Spinal cord (tissue), 10 donors: ENCODE results near the gene SYDE2. TPM values are rescaled to one million over a fixed set of nuclear protein-coding genes. Genes with fewer than 3 reads are reported as not detected.

ENCODE experiments used
- DNase-seq, 6 donors: peaks; one replicate each; pipeline versions ENCODE4 v3.0.0 to v3.0.0-alpha.2; 2013 to 2015; ENCODE audit warnings: low spot score in 6 of 6, low read depth in 4 of 6
- H3K27ac ChIP-seq: one replicate; pipeline ENCODE4 v1.5.1; 2013; ENCODE audit warnings: low read depth, low read length, control low read depth
- H3K27me3 ChIP-seq: one replicate; pipeline ENCODE4 v1.6.1; 2013; ENCODE audit warnings: low read length; ENCODE audit not compliant: control insufficient read depth, insufficient read depth
- H3K36me3 ChIP-seq: one replicate; pipeline ENCODE4 v1.6.1; 2013; ENCODE audit warnings: low read length; ENCODE audit not compliant: control insufficient read depth, insufficient read depth
- H3K4me1 ChIP-seq: one replicate; pipeline ENCODE4 v1.6.1; 2013; ENCODE audit warnings: low read length; ENCODE audit not compliant: control insufficient read depth, insufficient read depth
- H3K4me3 ChIP-seq: one replicate; pipeline ENCODE4 v1.5.1; 2013; ENCODE audit warnings: low read depth, low read length, control low read depth
- H3K9me3 ChIP-seq: one replicate; pipeline ENCODE4 v1.6.1; 2013; ENCODE audit warnings: low read length; ENCODE audit not compliant: control insufficient read depth, insufficient read depth
- WGBS: methylation state at CpG from one replicate; pipeline ENCODE4 v1.1.5; 2013; ENCODE audit warnings: missing lambda C conversion rate; ENCODE audit not compliant: insufficient coverage; 5-methylcytosine and 5-hydroxymethylcytosine counted together
- polyA plus RNA-seq, 2 donors: library from polyadenylated mRNA; unstranded; fragments of 120-200 nt; gene quantifications; one replicate each; pipeline ENCODE4 v1.2.1, GENCODE V29; 2013; ENCODE audit not compliant: insufficient read length in 2 of 2
- total RNA-seq, 2 donors: library from RNA; depleted of rRNA in 1 of 2; stranded (reverse); fragments of 120-200 nt in 1 of 2; fragments of >200 nt in 1 of 2; gene quantifications; one replicate each; pipeline versions ENCODE4 v1.2.3 to v1.2.4, GENCODE V29; 2013 to 2014
- donor health status: healthy.

SYDE2 gene
- total and polyA plus RNA-seq, 4 donors, result 1.5 to 14.7 (median 6.7) TPM

DNA sequence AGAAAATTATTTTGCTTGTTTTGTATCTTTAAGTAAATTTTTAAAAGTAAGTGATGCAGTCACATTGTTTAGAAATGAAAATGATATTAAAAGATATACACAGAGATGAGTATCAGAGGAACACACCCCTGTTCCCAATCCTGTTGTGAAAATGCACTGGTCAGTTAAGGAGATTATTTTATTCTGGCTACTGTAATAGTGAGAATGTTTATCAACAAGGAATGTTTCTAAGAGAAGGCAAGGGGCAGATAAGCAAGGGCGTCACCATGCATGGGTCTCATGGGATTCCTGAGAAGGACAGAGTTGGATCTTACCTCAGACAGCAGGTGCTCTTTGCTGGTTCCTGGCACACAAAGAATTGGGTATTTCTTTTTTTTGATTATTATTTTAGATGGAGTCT, 36.8 kb upstream of the SYDE2 start:
- H3K36me3 ChIP-seq, result no peaks in the 10 kb centered on the region
- 100% methylated on average over 1 of the region's 1 CpG for WGBS
- H3K4me3 ChIP-seq, result no peak overlapping the region
- DNase-seq, result no peak
- H3K4me1 ChIP-seq, result no peaks in the 10 kb centered on the region
- H3K27me3 ChIP-seq, result no peaks in the 10 kb centered on the region
- H3K9me3 ChIP-seq, result no peaks in the 10 kb centered on the region
- H3K27ac ChIP-seq, result no peak overlapping the region

DNA sequence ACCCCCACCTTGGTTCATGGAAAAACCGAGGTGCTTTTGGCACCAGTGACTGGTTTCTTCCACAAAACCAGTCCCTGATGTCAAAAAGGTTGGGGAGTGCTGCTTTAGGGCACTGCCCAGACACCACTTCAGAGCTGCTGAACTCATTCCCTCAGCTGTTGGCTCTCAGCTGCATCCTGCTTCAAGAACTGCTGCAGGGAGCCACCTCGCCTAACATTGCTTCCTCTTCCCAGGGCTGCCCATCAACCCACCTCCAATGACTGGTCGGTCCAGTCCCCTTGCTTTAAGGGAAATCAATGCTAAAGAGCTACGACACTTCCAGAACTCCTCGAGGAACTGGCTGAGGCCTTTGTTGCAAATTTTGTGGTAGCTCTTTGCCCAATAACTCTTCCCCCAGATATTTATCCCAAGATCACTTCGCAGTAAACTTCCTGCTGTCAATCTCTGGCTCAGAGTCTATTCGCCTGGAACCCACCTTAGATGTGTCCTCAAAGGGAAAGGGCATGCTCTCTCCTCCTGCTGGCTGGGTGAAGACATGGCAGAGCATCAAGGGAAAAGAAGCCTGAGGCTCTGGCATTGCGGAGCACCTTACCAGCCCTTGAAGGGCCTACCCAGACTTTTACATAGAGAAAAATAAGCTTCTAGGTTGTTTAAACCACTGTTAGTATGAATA, 29.6 kb upstream of the SYDE2 start:
- 88% methylated on average over 5 of the region's 8 CpGs for WGBS
- Histone ChIP-seq H3K4me1 (no peaks in the 10 kb centered on the region), H3K4me3 (no peak overlapping the region), H3K36me3 (no peaks in the 10 kb centered on the region), H3K9me3 (no peaks in the 10 kb centered on the region), H3K27me3 (no peaks in the 10 kb centered on the region), H3K27ac (no peak overlapping the region)
- DNase-seq, result no peak

DNA sequence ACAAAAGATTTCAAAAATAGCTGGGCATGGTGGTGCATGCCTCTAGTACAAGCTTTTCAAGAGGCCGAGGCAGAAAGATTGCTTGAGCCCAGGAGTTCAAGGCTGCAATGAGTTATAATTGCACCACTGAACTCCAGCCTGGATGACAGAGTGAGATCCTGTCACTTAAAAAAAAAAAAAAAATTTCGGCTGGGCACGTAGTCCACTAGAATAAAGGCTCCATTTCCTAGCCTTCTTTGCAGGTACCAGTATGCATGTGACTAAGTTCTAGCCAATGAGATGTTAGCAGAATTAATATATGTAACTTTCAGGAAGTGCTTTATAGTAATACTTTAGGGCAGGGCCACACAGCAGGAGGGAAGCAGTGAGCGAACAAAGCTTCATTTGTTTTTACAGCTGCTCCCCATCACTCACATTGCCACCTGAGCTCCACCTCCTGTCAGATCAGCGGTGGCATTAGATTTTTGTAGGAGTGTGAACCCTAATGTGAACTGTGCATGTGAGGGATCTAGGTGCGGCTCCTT, 28.8 kb upstream of the SYDE2 start:
- H3K4me3 ChIP-seq, result no peak overlapping the region
- DNase-seq, result no peak
- H3K36me3 ChIP-seq, result no peaks in the 10 kb centered on the region
- H3K9me3 ChIP-seq, result no peaks in the 10 kb centered on the region
- H3K27me3 ChIP-seq, result no peaks in the 10 kb centered on the region
- H3K4me1 ChIP-seq, result no peaks in the 10 kb centered on the region
- 82% methylated on average over 2 of the region's 6 CpGs for WGBS
- no peak overlapping the region for H3K27ac ChIP-seq

DNA sequence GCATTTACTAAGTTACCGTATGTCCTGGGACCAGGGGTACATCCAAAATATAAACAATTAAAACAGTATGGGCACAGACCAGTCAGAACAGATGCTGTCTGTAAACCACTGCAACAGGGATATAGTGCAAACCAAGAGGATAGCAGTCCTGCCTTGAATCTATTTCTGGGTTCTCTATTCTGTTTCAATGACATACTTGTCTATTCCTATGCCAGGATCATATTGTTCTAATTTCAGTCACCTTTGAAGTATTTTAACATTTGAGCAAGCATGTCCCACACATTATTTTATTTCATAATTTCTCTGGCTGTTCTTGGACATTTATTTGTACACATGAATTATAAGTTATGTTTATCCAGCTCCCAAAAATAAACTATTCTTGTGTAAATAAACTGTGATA, 28.2 kb upstream of the SYDE2 start:
- no peak for DNase-seq
- Histone ChIP-seq H3K9me3 (no peaks in the 10 kb centered on the region), H3K27me3 (no peaks in the 10 kb centered on the region), H3K27ac (no peak overlapping the region), H3K36me3 (no peaks in the 10 kb centered on the region), H3K4me3 (no peak overlapping the region), H3K4me1 (no peaks in the 10 kb centered on the region)
- no CpG with 5 or more reads among the region's 1 CpG for WGBS

DNA sequence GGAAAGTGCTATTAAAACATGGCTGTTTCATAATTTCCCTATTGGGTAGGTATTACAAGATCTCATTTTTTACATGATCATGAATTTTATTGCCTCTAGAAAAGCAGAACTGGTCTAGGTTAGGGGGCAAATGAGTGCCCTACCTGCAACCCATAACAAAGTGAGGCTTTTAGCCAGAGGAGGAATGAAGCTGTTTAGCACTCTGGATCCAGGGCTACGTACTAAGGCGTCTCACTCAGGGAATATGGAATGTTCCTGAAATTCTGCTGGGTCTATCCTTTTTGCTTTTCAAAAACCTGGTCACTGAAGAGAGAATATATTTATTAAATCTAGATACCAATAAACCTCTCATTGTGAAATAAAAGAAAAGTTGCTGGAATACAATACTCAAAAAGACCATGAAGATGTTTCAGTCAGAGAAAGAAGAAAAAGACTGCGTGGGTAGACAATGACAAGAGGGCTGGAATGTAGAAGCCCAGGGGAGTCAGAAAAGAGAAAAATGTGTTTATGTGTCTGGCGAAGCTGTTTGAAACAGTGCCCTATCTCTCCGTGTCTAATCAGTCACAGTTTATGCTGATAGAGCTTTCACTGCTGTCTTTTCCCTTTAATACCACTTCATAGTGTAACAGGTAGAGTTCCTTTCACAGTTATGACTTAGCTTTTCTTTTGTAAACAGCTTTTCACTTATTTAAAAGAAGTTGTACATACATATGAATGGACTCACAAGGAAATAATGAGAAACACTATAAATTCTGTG, 25.0 kb upstream of the SYDE2 start:
- H3K4me3 ChIP-seq, result no peak overlapping the region
- WGBS, result 33% methylated on average over 1 of the region's 5 CpGs
- no peaks in the 10 kb centered on the region for H3K36me3 ChIP-seq
- DNase-seq, result no peak
- H3K27me3 ChIP-seq, result no peaks in the 10 kb centered on the region
- no peaks in the 10 kb centered on the region for H3K9me3 ChIP-seq
- H3K27ac ChIP-seq, result no peak overlapping the region
- no peaks in the 10 kb centered on the region for H3K4me1 ChIP-seq

DNA sequence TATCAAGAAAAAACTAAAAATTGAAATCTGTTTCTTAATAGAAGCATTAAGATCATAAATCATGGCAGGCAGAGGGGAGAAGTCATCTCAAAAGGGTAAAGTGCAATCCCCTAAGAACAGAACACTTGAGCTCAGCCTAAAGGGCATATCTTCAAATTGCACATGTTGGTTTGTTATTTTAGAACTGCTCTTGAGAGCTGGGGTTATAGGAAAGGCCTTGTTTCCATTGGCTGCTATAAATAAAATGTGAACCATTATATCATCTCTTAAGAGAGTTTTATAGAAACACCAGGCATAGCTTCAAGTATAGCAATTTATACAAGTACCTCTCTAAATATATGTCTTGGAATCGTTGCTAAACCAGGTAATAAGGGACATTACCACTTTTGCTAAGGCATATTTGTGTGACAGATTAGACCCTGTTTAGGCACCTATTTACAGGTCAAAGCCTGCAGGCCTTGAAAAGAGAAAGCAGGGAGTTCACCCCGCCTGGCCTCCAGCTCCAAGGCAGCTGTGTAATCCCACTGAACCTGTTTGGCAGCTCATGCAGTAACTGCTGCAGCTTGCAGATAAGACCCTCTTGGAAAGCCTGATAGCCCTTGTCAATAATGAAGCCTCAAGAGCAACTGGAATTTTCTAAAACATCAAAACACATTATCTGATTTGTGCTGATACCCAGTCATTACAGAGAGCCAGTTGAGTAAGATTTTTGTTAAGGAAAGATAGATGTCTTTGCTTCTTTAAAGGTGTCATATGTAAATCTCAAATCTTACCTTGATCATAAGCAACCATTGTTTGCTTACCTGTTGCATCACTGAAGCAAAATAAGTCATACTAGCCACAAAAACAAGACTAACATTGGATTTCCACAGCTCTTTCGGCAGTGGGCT, 24.2 kb upstream of the SYDE2 start:
- H3K27me3 ChIP-seq, result no peaks in the 10 kb centered on the region
- H3K4me3 ChIP-seq, result no peak overlapping the region
- no peaks in the 10 kb centered on the region for H3K9me3 ChIP-seq
- no peak overlapping the region for H3K27ac ChIP-seq
- no peaks in the 10 kb centered on the region for H3K4me1 ChIP-seq
- H3K36me3 ChIP-seq, result no peaks in the 10 kb centered on the region
- DNase-seq, result no peak
- 59% methylated on average over 2 of the region's 3 CpGs for WGBS

DNA sequence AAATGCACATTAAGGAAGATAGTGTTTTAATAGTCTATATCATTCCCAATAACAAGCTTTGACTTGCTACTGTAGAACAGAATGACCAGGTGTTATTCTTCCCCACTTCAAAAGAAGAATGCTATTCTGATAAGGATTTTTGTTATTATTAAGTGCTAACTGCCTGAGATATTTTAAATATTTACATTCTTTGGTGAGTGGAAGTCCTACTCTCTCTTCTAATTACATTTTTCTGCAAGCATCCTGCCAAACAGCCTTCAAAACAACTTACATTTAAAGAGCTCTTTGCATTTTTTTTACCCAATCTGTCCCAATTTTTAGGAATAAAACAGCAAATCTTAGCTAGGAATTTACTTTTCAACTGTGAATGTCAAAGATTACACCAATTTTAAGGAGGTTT, 23.5 kb upstream of the SYDE2 start:
- no peaks in the 10 kb centered on the region for H3K9me3 ChIP-seq
- no peaks in the 10 kb centered on the region for H3K36me3 ChIP-seq
- no peaks in the 10 kb centered on the region for H3K4me1 ChIP-seq
- H3K27me3 ChIP-seq, result no peaks in the 10 kb centered on the region
- H3K4me3 ChIP-seq, result no peak overlapping the region
- H3K27ac ChIP-seq, result no peak overlapping the region
- DNase-seq, result no peak

DNA sequence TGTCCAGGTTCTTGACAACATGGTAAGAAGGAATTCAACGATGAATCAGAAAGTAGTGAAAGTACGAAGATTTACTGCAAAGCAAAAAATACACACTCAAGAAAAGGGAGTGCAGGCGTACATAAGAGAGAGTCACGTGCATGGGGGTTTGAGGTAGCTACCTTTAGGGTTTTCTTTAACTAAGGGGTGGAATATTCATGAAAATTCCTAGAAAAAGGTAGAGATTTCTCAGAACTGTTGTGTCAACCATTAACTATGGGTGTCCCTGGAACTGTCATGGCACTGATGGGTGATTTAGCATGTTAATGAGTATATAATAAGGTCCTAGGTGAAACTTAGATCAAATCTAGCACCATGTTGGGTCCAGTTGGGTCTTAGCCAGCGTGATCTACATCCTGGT, 22.5 kb upstream of the SYDE2 start:
- Histone ChIP-seq H3K27ac (no peak overlapping the region), H3K4me3 (no peak overlapping the region), H3K36me3 (no peaks in the 10 kb centered on the region), H3K9me3 (no peaks in the 10 kb centered on the region), H3K27me3 (no peaks in the 10 kb centered on the region), H3K4me1 (no peaks in the 10 kb centered on the region)
- WGBS, result 100% methylated on average over 1 of the region's 5 CpGs
- no peak for DNase-seq

DNA sequence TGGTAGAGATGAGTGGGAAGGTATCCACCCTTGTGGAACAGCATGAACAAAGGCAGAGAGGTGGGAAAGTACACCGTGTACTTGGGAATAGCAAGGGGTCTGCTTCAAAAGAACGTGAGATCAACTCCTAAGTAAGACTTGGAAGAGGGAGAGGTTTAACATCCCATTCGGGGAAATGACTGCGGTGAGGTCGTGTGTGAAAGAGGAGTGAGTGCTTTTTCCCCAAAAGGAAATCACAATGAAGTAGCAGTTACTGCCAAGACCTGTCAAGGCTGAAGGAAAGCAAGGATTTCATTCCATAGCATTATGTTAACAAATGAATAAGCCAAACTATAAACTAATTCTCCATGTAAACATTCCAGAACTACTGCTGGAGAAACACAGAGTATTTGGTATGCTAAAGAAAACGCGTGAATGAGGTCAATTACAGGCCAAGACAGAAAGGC, 20.0 kb upstream of the SYDE2 start:
- 45% methylated on average over 6 of the region's 7 CpGs for WGBS
- Histone ChIP-seq H3K36me3 (no peaks in the 10 kb centered on the region), H3K27ac (no peak overlapping the region), H3K9me3 (no peaks in the 10 kb centered on the region), H3K4me1 (no peaks in the 10 kb centered on the region), H3K27me3 (no peaks in the 10 kb centered on the region), H3K4me3 (no peak overlapping the region)
- DNase-seq, result no peak
